Measurements from ENCODE around the gene RNF39.

DNA sequence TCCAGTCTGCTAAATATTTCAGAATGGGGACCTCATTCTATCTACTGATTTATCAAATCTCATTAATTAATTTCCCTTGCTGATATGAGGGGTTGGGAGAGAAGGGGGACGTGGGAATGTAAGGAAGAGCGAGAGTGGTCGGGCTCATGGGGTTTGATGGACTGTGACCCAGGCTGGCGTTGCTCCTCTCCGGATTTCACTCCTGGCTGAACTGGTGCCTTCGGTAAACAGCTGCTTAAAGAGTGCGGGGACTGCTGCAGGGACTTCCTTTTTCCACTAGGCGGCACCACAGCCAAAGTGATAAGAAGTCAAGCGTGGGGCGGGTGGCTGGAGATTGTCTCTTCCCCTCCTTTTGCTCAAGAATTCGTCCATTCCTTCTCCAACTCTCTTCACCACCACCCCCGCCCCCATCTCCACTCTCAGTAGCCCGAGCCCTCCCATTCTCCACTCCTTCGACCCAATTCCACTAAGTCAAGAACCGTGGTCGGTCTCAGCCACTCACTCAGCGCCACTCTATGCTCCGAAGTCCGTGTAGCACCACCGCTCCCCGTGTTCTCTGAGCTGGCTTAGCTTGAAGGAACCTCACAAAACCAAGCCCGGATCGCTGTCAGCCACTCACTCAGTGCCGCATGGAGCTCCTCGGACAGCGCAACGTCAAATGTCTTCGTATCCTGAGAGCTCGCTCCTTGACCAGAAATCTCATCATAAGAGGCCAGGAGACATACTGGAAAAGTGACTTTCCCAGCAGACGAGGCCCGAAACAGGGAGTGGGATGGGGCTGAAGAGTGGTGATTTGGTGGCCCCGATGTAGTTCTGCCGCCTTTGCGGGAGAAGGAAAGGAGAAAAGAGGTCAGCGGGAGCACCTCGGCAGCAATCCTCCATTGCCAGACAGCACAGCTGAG is 27.7 kb upstream of the RNF39 start:
- no peak for TF ChIP-seq POLR2A (IDR thresholded peaks at IDR 0.05)
- peak; percentile 26 to 80 for TF ChIP-seq POLR2AphosphoS5 (IDR thresholded peaks at IDR 0.05; ENCODE audit: insufficient read depth in 1 of 2, low read depth in 1 of 2)
- TF ChIP-seq, protein P1, sequence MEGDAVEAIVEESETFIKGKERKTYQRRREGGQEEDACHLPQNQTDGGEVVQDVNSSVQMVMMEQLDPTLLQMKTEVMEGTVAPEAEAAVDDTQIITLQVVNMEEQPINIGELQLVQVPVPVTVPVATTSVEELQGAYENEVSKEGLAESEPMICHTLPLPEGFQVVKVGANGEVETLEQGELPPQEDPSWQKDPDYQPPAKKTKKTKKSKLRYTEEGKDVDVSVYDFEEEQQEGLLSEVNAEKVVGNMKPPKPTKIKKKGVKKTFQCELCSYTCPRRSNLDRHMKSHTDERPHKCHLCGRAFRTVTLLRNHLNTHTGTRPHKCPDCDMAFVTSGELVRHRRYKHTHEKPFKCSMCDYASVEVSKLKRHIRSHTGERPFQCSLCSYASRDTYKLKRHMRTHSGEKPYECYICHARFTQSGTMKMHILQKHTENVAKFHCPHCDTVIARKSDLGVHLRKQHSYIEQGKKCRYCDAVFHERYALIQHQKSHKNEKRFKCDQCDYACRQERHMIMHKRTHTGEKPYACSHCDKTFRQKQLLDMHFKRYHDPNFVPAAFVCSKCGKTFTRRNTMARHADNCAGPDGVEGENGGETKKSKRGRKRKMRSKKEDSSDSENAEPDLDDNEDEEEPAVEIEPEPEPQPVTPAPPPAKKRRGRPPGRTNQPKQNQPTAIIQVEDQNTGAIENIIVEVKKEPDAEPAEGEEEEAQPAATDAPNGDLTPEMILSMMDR (IDR thresholded peaks at IDR 0.05), result peak; percentile 90 to 93 (median 92)

Measured in vagina (tissue), 2 donors.